GM12801 (cell line): ENCODE measurements around the gene WWC1.

Experiments
- CTCF ChIP-seq: IDR thresholded peaks from one replicate; pipeline ENCODE4 v1.5.1; 2011; ENCODE audit warnings: control low read depth; ENCODE audit not compliant: insufficient read length; ENCODE audit errors: extremely low read depth

Gene WWC1

GRCh38 chr5:168320805-168321204 is 29.4 kb downstream of the WWC1 start:
- TF ChIP-seq CTCF: no peak

- TF ChIP-seq CTCF: no peak
These were observed 33.6 kb downstream of the WWC1 start for GRCh38 chr5:168324859-168325630.

GRCh38 chr5:168327019-168327421 is 35.6 kb downstream of the WWC1 start:
- TF ChIP-seq CTCF: no peak

GRCh38 chr5:168327451-168327850 is 36.0 kb downstream of the WWC1 start:
- TF ChIP-seq CTCF: no peak

GRCh38 chr5:168327994-168328393 is 36.5 kb downstream of the WWC1 start:
- no peak for TF ChIP-seq CTCF

- no peak for TF ChIP-seq CTCF
These were observed 37.4 kb downstream of the WWC1 start for GRCh38 chr5:168328814-168329213.

- no peak for TF ChIP-seq CTCF
These were observed 37.9 kb downstream of the WWC1 start for GRCh38 chr5:168329302-168329701.
